Measurements from ENCODE around the gene ARFGEF2. TPM values are rescaled to one million over a fixed set of nuclear protein-coding genes. Genes with fewer than 3 reads are reported as not detected.
A peak's percentile ranks its signal among the peaks of the same experiment; 100 is the strongest.

ARFGEF2 gene
- total RNA-seq, 1 experiment from 2014 or later = 47.0 TPM

DNA sequence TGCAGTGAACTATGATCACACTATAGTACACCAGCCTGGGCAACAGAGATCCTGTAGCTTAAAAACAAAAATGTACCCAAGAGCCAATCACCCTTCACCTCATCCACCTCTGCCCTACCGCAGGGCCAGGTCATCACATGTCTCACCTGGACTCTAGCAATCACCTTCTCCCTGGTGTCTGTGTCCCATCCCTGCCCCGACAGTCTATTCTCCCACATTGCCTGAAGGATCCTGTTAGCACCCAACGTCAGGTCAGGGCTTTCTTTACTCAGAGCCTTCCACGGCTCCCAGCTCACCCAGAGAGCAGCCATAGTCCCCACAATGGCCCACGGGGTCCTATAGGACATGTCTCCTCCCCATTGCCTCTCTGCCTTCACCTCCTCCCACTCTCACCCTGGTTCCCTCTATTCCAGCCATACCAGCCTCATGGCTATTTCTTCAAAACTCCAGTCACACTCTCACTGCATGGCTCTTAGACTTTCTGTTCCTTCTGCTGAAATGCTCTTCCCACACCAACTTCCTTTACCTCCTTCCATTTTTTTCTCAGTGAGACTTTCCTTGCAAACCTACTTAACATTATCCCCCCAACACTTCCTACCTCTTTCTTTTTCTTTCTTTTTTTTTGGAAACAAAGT lies 22.5 kb upstream of the ARFGEF2 start:
- Histone ChIP-seq H3K4me3 (no peak overlapping the region), H3K4me2 (no peak overlapping the region), H4K20me1 (ENCODE audit: insufficient read depth) (no peaks in the 10 kb centered on the region), H3K27me3 (ENCODE audit: insufficient read depth, low read depth) (no peaks in the 10 kb centered on the region), H3K79me2 (ENCODE audit: low read depth) (no peaks in the 10 kb centered on the region), H2AFZ (no peak overlapping the region), H3F3A (ENCODE audit: insufficient read depth, low read depth) (peaks cover 17% of the 10 kb centered on the region), H3K9me2 (ENCODE audit: insufficient read depth) (no peaks in the 10 kb centered on the region), H3K4me1 (replicated peaks; ENCODE audit: insufficient read depth) (peaks cover 29% of the 10 kb centered on the region), H3K9me3 (ENCODE audit: insufficient read depth, low read depth) (no peaks in the 10 kb centered on the region), H3K36me3 (ENCODE audit: low read depth) (no peaks in the 10 kb centered on the region), H3K27ac (no peak overlapping the region)
- DNase-seq = no peak
- BruUV-seq (replicated peaks) = no TSS peak
- POLR2A ChIA-PET (ENCODE audit: unreplicated experiment) = no interaction called here
- intact Hi-C loops (cut with micrococcal nuclease; ENCODE audit: unreplicated experiment) = loop anchor here (5.0 kb wide), 1 partner anchor 67 kb away; no protein-coding TSS in a partner anchor
- CTCF ChIA-PET = interaction anchor here (0.7 kb wide), 1 partner anchor 68 kb away, joined by 3 read pairs; no protein-coding TSS in a partner anchor
- TF ChIP-seq, protein P1, sequence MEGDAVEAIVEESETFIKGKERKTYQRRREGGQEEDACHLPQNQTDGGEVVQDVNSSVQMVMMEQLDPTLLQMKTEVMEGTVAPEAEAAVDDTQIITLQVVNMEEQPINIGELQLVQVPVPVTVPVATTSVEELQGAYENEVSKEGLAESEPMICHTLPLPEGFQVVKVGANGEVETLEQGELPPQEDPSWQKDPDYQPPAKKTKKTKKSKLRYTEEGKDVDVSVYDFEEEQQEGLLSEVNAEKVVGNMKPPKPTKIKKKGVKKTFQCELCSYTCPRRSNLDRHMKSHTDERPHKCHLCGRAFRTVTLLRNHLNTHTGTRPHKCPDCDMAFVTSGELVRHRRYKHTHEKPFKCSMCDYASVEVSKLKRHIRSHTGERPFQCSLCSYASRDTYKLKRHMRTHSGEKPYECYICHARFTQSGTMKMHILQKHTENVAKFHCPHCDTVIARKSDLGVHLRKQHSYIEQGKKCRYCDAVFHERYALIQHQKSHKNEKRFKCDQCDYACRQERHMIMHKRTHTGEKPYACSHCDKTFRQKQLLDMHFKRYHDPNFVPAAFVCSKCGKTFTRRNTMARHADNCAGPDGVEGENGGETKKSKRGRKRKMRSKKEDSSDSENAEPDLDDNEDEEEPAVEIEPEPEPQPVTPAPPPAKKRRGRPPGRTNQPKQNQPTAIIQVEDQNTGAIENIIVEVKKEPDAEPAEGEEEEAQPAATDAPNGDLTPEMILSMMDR (conservative IDR thresholded peaks at IDR 0.05) = no peak
- TF ChIP-seq EZH2 (IDR thresholded peaks at IDR 0.05; ENCODE audit: low read depth) = no peak

DNA sequence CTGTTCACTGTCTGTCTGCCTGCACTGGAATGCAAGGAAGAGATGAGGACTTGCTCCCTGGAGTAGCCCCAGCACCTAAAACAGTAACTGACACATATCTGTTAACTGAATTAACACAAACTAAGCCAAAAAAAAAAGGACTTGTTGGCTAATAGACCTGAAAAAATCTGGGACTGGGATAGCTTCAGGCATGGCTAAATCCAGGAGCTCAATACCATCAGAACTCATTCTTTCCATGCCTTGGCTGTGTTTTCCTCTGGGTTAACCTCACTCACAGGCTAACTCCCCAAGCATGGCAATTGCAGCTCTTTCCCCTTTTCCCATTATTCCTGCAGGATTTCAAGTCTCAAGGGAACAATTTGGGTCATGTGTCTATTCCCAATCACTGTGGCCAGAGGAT lies 21.6 kb upstream of the ARFGEF2 start:
- CTCF ChIA-PET = interaction anchor here (0.7 to 2.5 kb wide), 3 partner anchors 69 to 242 kb away, joined by 3 to 10 read pairs (median 4); no protein-coding TSS in a partner anchor
- no peaks in the 10 kb centered on the region for H3K36me3 ChIP-seq (ENCODE audit: low read depth)
- peak overlapping the region; percentile 39 for H3K4me2 ChIP-seq
- no peak overlapping the region for H3K4me3 ChIP-seq
- no peak overlapping the region for H2AFZ ChIP-seq
- intact Hi-C loops (cut with micrococcal nuclease; ENCODE audit: unreplicated experiment) = loop anchor here (5.0 kb wide), 1 partner anchor 68 kb away; no protein-coding TSS in a partner anchor
- no peak for DNase-seq
- no peak for TF ChIP-seq EZH2 (IDR thresholded peaks at IDR 0.05; ENCODE audit: low read depth)
- TF ChIP-seq, protein P1 (conservative IDR thresholded peaks at IDR 0.05) = no peak
- H4K20me1 ChIP-seq (ENCODE audit: insufficient read depth) = no peaks in the 10 kb centered on the region
- BruUV-seq (replicated peaks) = no TSS peak
- POLR2A ChIA-PET (ENCODE audit: unreplicated experiment) = interaction anchor here (0.6 kb wide), 1 partner anchor 13 kb away, joined by 7 read pairs; no protein-coding TSS in a partner anchor
- no peaks in the 10 kb centered on the region for H3K9me2 ChIP-seq (ENCODE audit: insufficient read depth)
- peaks cover 17% of the 10 kb centered on the region for H3F3A ChIP-seq (ENCODE audit: insufficient read depth, low read depth)
- H3K79me2 ChIP-seq (ENCODE audit: low read depth) = no peaks in the 10 kb centered on the region
- H3K27ac ChIP-seq = 0 out of 2 replicates have a peak overlapping the region, but pooled peaks have one; percentile 17
- H3K9me3 ChIP-seq (ENCODE audit: insufficient read depth, low read depth) = no peaks in the 10 kb centered on the region
- H3K27me3 ChIP-seq (ENCODE audit: insufficient read depth, low read depth) = no peaks in the 10 kb centered on the region
- H3K4me1 ChIP-seq (replicated peaks; ENCODE audit: insufficient read depth) = peaks cover 34% of the 10 kb centered on the region

DNA sequence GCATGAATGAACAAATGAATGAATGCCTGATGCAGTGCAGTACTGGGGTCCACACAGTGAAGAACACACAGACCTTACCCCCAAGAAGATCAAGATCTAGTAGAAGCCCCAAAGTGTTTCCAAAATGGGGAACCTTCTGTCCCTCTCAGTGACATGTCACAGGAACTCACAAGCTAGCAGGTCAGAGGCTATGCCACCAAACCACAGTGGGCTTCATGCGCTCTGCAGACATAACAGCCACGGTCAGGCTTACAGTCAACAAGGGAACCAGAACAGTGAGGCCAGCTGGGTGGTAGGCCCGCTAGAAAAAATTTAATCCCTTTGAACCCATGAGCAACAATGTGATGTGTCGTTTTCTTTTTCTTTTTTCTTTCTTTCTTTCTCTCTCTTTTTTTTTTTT lies 20.2 kb upstream of the ARFGEF2 start:
- Histone ChIP-seq H3K36me3 (ENCODE audit: low read depth) (no peaks in the 10 kb centered on the region), H3K27ac (no peak overlapping the region), H3K9me3 (ENCODE audit: insufficient read depth, low read depth) (no peaks in the 10 kb centered on the region), H3K4me2 (no peak overlapping the region), H3K4me1 (replicated peaks; ENCODE audit: insufficient read depth) (peaks cover 37% of the 10 kb centered on the region), H3K27me3 (ENCODE audit: insufficient read depth, low read depth) (no peaks in the 10 kb centered on the region), H3F3A (ENCODE audit: insufficient read depth, low read depth) (peaks cover 18% of the 10 kb centered on the region), H3K9me2 (ENCODE audit: insufficient read depth) (no peaks in the 10 kb centered on the region), H3K4me3 (no peak overlapping the region), H2AFZ (no peak overlapping the region), H4K20me1 (ENCODE audit: insufficient read depth) (no peaks in the 10 kb centered on the region), H3K79me2 (ENCODE audit: low read depth) (no peaks in the 10 kb centered on the region)
- intact Hi-C loops (cut with micrococcal nuclease; ENCODE audit: unreplicated experiment) = no loop called here
- POLR2A ChIA-PET (ENCODE audit: unreplicated experiment) = no interaction called here
- CTCF ChIA-PET = interaction anchor here (2.5 kb wide), 1 partner anchor 244 kb away, joined by 10 read pairs; no protein-coding TSS in a partner anchor
- no TSS peak for BruUV-seq (replicated peaks)
- DNase-seq = no peak
- TF ChIP-seq, protein P1 (conservative IDR thresholded peaks at IDR 0.05) = no peak
- no peak for TF ChIP-seq EZH2 (IDR thresholded peaks at IDR 0.05; ENCODE audit: low read depth)
